ENCODE results near the gene NPRL2.
A peak's percentile ranks its signal among the peaks of the same experiment; 100 is the strongest.
"Not testable (repeated sequence)": the region's sequence is repeated elsewhere in the genome, so short reads cannot be mapped to it uniquely, and the experiment has no call there.

The NPRL2 gene

GRCh38 chr3:50326182-50326541, 24.4 kb downstream of the NPRL2 start:
- DNase-seq: no peak

GRCh38 chr3:50325497-50326181, 24.9 kb downstream of the NPRL2 start:
- DNase-seq: no peak

GRCh38 chr3:50325113-50325480, 25.5 kb downstream of the NPRL2 start:
- DNase-seq: no peak

GRCh38 chr3:50324351-50325112, 26.0 kb downstream of the NPRL2 start:
- DNase-seq: peak; percentile 37 to 63

- DNase-seq: no peak
Measured at GRCh38 chr3:50323614-50324199, 26.9 kb downstream of the NPRL2 start.

- DNase-seq: no peak
Measured at GRCh38 chr3:50323092-50323600, 27.4 kb downstream of the NPRL2 start.

GRCh38 chr3:50322386-50323091, 28.0 kb downstream of the NPRL2 start, which contains the start of gene HYAL2:
HYAL2 (minus strand) TSS chr3:50322745; CDS start chr3:50320489, 2,256 bp downstream.
- no peak for DNase-seq

GRCh38 chr3:50322115-50322385, 28.5 kb downstream of the NPRL2 start:
- DNase-seq: no peak

GRCh38 chr3:50321336-50322114, 29.1 kb downstream of the NPRL2 start:
- DNase-seq: peak; percentile 80 to 81

- DNase-seq: peak; percentile 65 to 66
Measured at GRCh38 chr3:50320853-50321335, 29.7 kb downstream of the NPRL2 start.

- no peak for DNase-seq
Measured at GRCh38 chr3:50319894-50320625, 30.5 kb downstream of the NPRL2 start.

- no peak for DNase-seq
Measured at GRCh38 chr3:50319181-50319893, 31.2 kb downstream of the NPRL2 start.

GRCh38 chr3:50318615-50319014, 32.0 kb downstream of the NPRL2 start:
- DNase-seq: no peak

GRCh38 chr3:50318163-50318562, 32.4 kb downstream of the NPRL2 start:
- DNase-seq: no peak

GRCh38 chr3:50317300-50317699, 33.3 kb downstream of the NPRL2 start:
- DNase-seq: no peak

- DNase-seq: peak; percentile 42 to 64
Measured at GRCh38 chr3:50316657-50317242, 33.8 kb downstream of the NPRL2 start.

- DNase-seq: no peak
Measured at GRCh38 chr3:50314816-50315215, 35.8 kb downstream of the NPRL2 start.

- DNase-seq: no peak
Measured at GRCh38 chr3:50314342-50314741, 36.2 kb downstream of the NPRL2 start.

- not testable (repeated sequence) for DNase-seq
Measured at GRCh38 chr3:50312041-50312440, 38.5 kb downstream of the NPRL2 start.

GRCh38 chr3:50304601-50305000, 46.0 kb downstream of the NPRL2 start:
- no peak for DNase-seq
